GM12801 (cell line): ENCODE measurements around the gene ICE2.

Experiments
- CTCF ChIP-seq: IDR thresholded peaks from one replicate; pipeline ENCODE4 v1.5.1; 2011; ENCODE audit warnings: control low read depth; ENCODE audit not compliant: insufficient read length; ENCODE audit errors: extremely low read depth

Gene ICE2

DNA sequence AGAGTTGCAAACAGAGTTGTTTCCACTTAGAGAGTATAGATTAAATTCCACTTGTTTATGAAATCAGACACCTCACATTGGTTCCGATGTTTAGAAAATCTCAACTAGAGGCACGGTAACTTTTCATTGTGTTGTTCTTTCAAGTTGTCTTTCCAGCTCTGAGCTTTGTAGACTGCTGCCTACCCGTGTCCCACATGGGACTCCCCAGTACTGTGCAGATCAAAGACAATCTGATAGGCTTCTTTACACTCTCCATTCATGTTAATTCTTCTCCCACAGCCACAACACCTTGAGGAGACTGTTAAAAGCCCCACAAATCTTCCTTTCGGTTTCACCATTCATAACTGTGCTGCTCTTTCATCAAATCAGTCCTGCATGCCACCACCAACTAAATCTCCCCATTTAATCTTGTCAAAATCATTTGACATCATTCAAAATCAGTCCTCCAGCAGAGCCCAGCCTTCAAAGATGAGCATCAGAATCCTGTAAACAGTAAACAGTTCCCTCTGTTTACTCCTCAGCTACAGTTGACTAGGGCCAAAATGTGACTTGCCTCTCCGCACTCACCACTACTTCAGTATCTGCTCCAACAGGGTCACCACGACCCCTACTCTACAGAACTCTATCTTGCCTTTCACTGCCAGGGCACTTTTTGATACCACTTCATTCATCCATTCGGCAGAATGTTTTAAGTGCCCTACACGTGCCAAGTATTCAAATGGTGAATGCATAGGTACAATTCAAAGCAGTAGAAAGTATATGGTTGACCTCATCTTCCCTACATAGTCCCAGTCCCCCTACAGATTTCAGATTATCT is 89.5 kb downstream of the ICE2 start:
- no peak for TF ChIP-seq CTCF

- no peak for TF ChIP-seq CTCF
These were observed 91.6 kb downstream of the ICE2 start for GRCh38 chr15:60387321-60387720.

DNA sequence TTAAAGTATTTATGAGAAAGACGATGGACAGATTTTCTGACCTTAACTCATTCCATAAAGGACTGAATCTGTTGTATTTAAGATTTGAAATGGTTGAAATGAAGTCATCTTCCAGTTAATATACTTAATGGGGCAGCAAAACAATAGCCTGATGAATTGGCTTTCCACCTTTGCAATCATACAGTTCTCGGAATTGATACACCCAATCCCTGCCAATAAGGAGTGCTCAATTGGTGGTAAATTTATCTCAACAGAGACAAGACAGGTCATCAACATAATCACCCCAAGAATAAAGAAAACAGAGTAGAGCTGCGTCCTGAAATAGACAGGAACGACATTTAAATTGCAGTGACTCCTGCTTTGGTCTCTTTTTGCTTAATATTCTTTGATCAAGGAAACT is 92.3 kb downstream of the ICE2 start:
- no peak for TF ChIP-seq CTCF

GRCh38 chr15:60385620-60386552 is 93.1 kb downstream of the ICE2 start:
- no peak for TF ChIP-seq CTCF

DNA sequence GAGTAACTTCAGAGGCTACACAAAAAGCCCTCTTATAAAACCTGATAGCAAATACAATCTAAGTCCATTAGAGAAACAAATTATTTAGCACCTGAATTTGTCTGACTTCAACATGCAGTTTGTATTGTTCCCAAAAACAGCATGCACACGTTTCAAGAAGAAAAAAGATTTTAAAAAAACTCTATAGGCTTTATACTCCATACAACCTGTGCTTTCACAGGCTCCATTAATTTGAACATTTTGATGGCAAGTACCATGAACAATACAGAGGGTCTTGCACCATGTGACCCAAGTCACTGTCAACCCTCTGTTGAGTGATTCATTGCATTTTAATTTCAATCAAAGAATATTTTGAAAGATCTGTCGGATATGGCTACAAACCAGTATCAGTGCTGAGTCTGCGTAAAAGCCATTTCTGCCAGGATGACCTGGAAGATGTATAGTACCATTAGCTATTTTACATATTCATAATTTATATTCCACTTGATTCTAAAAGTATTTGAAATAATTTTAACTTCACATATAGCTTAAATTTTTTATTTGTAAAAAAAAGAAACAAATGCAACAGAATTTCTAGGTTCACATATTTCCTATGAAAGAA is 94.3 kb downstream of the ICE2 start:
- TF ChIP-seq CTCF: no peak

- TF ChIP-seq CTCF: no peak
These were observed 94.9 kb downstream of the ICE2 start for GRCh38 chr15:60384053-60384452.

- TF ChIP-seq CTCF: no peak
These were observed 95.9 kb downstream of the ICE2 start for GRCh38 chr15:60382773-60383674.
